HG02798 (cell line): ENCODE measurements around the gene NTSR2.

ENCODE experiments used
- ATAC-seq: cut with Tn5 transposase; IDR thresholded peaks from one replicate; pipeline ENCODE4 v1.9.1; 2021; ENCODE audit warnings: mild to moderate bottlenecking; ENCODE audit not compliant: unreplicated experiment, poor library complexity

NTSR2 gene

DNA sequence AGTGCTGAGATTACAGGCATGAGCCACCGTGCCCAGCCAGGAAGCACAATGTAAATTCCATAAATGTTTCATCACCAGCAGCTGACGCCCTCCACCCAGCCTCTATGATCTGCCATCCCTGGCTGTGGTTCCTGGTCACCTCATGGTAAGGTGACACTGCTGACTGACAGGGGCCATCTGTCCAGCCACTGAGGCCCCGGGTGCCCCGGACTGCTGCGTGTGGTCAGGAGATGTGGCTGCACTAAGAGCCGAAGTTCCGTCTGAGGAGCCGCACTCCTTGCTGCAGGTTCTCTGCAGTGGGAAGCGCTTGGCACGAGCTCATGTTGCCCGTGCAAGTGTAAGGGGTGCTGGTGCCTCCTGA lies 10.9 kb downstream of the NTSR2 start:
- no peak for ATAC-seq

DNA sequence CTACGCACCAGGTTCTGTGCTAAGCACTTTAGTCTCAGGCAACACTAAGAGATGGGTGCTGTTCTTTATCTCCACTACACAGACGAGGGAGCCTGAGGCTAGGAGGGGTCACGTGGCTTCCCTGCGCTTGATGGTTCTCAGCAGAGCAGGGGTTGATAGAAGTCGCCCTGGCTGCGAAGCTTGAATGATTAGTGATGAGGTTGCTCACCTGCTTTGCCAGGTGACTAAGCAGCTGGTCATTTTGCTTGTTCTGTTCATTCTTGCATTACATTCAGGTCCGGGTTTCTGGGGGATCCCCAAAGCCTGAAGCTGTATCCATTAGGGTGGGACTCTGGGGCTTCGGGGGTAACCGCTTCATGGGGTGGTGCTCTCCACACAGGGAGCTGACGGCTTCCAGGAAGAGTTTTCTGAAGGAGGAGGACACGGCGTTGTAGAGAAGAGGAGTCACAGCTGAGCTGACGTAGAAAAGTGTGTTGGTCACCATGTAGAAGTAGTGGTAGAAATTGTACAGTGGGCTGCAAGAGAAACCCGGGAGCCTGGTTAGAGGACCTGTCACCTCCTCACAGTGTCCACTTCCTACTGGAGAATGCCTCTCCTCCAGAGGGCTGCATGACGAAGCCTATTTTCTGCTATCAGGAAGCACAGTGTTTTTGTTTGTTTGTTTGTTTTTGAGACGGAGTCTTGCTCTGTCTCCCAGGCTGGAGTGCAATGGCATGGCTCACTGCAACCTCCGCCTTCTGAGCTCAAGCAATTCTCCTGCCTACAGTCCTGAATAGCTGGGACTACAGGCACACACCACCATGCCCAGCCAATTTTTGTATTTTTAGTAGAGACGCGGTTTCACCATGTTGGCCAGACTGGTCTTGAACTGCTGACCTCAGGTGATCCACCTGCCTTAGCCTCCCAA lies 11.5 kb downstream of the NTSR2 start:
- no peak for ATAC-seq

DNA sequence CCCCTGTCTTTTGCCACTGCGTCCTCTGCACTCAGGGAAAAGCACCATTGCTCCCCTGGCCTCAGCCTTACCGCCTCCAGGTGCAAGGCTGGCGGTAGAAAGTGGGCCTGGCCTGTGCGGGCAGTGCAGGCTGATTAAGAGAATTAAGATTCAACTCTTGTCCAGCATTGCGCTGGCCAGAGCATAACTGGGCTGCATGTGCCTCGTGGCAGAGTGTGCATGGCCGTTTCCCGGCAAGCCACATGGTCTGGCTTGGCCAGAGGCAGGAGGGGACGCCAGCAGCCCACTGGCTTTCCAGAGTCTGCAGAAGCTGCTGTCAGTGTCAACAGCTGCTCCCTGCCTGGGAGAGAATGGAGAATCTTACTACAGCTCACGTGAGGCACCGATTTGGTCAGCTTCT lies 12.3 kb downstream of the NTSR2 start:
- ATAC-seq, result no peak

DNA sequence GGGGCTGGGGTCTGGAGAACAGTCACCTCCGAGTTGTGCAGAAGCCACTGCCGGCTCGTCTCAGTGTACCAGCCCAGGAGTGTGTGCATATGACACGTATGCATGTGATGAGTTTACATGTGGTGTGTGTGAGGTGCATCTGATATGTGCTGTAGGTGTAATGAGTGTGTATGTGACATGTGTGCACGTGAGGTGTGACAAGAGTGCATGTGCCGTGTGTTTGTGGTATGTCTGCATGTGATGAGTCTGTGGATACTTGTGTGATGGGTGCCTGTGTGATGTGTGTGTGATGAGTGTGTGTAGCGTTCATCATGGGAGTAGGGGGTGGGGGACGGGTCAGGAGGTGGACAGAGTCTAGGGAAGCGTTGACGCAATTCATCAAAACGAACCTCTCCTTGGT lies 12.8 kb downstream of the NTSR2 start:
- no peak for ATAC-seq

DNA sequence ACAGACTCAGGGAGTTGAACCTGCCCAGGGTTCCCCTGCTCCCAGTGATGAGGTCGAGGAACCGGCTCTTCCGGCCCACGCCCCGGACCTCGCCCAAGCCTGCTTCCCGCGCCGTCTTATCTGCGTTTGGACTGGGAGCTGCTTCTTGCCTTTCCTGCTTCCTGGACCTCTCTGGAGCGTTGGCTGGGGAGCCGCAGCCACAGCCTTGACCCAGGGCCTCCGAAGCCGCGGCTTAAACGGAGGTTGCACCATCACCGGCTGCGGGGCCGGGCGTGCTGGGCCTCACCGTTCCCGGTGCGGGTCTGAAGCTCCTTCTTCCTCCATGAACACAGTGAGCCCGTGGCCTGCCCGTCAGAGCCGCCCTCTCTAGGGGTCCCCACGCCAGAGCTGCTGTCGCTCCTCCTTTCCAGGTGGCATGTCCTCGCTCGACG lies 13.3 kb downstream of the NTSR2 start:
- no peak for ATAC-seq

DNA sequence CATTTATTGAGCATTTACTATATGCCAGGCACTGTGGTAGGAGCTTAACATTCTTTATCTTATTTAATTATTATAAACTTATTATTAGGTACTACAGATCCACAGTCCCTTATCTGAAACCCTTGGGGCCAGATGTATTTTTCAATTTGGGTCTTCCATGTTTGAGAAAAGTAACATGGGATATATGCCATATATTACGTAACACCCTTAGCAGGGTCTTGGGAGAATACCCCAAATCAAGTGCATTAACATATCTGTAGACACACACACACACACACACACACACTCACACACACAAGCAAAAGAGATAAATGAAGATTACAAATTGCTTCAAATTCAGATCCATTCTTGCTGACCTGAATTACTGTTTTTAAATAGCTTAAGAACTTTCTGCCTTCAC lies 13.7 kb downstream of the NTSR2 start:
- ATAC-seq, result no peak

DNA sequence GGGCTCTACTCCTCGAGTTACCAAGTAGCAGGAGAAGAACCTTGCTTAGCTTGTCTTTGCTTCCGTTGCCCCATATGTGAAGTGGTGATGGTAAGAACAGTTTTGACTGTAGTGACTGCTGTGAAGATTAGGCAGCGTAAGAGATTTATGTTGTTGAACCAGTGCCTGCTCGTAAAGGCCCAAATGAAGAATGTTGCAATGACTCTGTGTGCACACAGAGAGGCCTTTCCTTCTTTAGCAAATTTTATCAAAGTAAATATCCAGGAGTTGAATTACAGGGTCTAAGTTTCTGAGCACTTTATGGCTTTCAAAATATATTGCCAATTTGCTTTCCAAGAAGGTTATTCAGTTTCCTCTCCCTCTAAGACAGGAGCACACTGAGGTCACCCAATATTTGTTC lies 14.5 kb downstream of the NTSR2 start:
- ATAC-seq, result no peak

DNA sequence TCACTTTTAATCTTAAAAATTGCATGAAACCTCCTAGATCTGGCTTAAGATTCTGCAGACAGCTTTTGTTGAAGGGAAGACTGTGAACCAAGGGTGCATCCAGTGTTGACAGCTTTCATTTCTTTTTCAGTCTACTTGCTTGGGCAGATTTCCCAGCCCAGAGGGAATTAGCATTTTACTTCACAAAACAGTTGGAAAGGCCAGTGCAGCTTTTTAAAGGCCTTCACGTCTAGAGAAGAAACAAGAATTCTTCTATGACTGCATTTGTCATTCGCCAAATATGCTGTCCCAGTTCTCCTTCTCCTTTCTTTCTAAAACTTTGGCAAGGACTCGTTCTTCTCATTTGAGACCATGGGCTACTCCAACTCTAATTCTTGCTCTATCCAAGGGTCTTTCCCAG lies 17.4 kb downstream of the NTSR2 start:
- ATAC-seq, result no peak

DNA sequence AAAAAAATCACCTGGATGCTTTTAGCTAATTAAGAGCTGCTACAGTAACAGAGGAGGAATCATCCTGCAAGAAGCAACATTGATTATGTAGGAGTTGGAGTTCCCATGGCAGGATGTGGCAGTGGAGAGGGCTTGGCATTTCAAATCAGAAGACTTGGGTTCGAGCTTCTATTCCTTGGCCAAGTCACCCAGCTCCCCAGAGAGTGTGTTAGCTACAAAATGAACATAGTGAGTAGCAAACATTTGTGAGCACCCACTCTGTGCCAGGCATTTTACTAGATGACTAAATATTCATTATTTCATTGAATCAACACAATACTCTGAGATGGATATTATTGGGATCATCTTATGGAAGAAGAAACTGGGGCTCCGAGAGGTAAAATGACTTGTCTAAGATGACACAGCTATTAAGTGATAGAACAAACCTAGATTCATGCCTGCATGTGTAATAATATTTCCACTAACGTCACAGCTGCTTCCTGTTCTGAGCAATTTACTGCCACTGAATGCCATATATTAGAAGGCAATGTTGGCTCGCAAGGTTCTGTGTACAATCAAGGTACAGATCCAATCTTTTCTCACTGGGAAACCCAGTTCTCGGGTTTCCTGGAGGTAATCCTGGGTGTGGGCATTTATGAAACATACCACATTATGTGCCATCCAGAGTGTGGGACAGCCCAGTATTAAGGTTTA lies 18.0 kb downstream of the NTSR2 start:
- ATAC-seq, result no peak

DNA sequence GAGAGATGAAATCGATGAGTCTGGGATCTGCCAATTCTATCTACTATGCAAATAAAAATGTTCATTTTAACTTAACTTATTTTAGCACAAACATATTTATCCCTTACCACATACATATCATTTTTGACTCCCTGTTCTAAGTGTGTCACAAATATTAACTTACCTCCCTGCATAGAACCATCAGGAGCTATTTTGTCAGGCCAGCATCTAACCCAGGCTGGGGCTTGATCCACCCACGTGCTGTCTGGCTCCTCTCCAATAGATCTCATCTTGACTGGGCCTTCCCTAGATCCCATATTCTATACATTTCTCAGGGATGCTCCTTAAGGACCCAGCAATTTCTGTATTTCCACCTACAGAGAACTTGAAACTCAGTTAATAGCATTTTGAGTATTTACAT lies 20.9 kb downstream of the NTSR2 start:
- no peak for ATAC-seq

DNA sequence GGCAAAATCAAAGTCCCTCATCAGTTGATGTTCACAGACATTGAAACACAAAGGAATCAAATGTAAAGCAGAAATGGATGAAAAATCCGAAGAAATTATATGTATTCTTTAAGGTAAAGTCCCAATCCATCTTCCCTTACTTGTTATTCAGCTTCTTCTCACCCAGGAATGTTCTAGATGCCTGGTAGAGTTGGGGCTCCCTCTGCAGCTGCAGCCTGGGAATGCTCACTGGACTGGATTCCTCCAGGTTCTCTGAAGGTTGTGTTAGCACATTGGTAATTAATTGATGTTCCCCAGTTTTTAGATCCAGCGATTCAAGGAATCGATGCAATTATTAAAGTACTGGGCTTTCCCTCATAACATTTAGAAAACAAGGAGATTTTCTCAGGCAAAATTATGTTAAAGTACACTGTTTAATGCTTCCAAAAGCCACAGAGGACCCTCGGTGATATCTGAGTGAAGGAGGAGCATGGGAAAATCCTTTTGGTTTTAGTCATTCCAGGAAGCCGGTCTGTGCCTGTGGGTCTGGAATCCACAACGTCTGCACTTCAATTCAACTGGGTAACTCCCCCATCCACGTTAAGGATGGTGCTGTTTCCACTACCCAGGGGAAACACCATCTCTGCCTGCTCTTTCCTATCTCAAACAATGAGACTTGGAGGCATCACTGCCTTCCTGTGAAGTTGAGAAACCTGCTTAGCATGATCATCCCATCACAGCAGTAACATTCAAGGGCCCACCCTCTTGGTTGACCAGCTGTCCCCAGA lies 22.0 kb downstream of the NTSR2 start:
- no peak for ATAC-seq

DNA sequence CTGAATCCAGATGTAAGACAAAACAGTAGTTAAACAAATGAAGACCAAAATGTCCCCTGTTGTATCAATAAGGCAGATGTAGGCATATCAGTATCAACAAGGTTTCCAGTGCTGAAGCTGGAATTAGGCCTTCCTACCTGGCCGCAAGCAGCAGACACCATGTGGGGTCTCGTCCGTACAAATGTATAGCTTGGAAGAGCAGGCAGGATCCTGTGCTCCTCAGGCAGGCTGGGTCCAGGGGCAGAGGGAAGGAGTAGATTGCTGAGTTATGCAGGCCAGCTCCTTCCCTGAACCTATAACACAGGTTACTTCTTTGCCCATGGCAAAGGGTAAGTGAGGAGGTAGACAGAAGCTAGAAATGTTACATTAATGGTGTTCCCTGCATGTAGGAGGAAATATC lies 23.5 kb downstream of the NTSR2 start:
- ATAC-seq, result no peak

DNA sequence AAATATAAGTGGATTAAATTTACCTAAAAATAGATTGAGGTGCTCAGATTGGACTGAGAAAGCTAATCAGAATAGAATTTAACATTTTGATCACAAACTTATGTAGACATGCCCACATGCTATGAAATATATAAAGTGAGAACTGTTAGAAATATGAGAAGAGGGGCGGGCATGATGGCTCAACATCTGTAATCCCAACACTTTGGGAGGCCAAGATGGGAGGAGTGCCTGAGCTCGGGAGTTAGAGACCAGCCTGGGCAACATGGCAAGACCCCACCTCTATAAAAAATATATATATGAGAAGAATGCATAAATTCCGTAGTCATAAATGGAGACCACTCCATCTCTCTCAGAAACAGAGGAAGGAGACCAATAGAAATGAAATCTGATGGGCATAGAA lies 25.7 kb downstream of the NTSR2 start:
- ATAC-seq, result no peak

DNA sequence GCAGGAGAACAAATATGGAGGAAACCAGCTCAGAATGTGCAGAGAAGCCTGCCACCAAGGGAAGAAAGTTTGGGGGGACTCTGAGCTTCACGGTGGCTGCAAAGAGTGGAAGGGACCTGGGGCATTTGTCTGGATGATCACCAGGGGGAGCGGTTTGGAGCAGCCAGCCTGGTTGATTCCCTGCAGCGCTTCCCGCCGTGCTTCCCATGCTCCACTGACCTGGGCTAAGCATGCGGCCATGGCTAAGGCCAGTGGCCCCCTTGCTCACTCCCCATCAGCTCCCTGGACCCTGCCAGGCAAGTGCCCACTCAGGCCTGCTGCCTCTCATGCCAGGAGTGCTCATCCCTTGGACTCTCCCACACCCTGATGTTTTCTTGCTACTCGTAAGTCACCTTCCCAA lies 27.0 kb downstream of the NTSR2 start:
- ATAC-seq, result no peak

DNA sequence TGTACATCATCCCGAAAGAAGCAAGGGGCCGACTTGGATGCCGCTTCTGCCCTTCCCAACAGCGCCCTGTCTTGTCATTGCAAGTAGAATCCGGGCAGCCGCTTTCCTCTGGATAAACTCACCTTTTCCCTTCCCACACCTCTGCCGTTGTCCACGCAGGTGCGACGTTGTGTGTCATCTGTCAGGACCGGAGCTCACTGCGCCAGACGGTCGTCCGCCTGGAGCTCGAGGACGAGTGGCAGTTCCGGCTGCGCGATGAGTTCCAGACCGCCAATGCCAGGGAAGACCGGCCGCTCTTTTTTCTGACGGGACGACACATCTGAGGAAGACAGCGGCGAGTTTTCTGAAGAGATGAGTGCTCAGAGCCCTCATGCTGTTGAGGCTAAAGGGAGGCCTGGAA lies 29.9 kb downstream of the NTSR2 start:
- no peak for ATAC-seq

DNA sequence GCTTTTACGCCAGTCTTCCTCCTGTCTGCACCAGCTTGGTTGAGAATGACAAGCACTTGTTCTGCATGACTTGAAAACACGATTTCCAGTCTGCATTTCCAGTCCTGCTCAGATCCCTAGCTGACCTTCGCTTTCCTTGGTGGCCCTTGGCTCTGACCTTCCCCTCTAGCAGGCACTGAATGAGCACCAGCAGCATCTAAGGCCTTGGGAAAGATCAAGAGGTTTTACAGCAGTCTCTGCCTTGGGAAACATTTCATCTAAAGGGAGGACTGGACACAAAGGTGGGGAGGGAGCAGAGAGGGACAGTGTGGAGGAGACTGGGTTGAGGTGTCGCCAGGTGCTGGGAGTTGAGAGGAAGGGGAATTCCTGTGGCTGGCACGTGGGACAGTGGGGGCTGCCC lies 30.5 kb downstream of the NTSR2 start:
- no peak for ATAC-seq

DNA sequence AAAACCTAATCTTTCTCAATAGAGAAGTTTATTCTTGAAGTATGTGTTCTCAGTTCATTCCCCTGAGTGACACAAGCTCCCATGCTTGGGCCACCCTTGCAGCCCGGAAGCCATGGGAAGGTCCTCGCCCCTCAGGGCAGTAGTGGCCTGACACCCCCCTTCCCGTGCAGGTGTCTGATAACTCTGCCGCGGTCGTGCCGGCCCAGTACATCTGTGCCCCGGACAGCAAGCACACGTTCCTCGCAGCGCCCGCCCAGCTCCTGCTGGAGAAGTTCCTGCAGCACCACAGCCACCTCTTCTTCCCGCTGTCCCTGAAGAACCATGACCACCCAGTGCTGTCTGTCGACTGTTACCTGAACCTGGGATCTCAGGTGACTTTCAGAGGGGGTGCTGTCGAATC lies 32.4 kb downstream of the NTSR2 start:
- ATAC-seq, result no peak

DNA sequence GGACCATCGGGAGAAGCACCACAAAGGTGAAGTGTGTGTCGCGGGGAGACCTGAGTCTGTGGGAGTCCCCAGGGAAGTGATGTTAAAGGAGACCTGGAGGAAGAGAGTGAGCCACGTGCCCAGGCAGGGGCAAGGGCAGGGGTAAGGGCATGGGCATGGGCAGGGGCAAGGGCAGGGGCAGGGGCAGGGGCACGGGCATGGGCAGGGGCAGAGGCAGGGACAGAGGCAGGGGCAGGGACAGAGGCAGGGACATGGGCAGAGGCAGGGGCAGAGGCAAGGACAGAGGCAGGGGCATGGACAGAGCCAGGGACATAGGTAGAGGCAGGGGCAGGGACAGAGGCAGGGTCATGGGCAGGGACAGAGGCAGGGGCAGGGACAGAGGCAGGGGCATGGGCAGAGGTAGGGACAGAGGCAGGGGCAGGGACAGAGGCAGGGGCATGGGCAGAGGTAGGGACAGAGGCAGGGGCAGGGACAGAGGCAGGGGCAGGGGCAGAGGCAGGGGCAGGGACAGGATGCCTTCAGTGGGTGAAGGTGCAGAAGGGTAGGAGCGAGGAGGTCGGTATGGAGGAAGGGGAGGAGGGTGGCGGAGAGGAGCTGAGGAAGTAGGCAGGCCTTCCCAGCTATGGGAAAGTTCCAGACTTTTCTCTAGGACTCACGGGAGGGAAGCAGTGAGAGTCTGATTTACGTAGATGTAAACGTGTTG lies 33.3 kb downstream of the NTSR2 start:
- no peak for ATAC-seq

DNA sequence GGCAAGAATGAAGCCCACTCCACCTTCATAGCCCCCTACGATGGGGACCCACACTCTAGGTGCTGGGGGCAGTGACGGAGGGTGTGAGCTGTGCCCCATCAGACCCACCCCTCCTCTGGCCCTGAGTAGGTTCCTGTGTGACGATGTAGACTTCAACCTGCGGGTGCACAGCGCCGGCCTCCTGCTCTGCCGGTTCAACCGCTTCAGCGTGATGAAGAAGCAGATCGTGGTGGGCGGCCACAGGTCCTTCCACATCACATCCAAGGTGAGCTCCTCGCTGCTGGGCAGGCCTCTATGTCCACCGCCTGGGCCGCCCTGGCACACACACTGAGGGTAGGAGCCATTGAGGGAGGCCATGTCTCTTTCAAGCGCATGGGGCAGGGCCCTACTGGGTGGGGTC lies 34.9 kb downstream of the NTSR2 start:
- no peak for ATAC-seq

DNA sequence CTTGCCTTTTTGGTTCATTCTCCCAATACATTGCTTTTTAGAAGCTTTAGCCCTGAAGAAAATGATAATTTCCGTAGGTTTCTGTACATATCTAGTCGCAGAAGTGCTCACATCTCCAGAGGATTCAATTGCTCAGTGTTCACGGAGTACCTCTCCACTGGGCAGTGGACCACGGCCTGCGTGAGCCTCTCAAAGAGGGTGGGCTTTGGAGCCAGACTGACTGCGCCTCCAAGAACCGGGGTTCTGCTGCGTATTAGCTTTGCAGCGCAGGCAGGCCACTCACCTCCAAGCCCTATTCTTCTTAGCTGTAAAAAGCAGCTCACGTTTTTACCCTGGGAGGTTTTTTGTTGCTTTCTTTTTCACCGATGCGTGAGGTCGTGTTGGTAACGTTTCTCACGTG lies 35.4 kb downstream of the NTSR2 start:
- no peak for ATAC-seq
